HepG2 (cell line): Measurements from ENCODE around the gene MIGA2. TPM values are rescaled to one million over a fixed set of nuclear protein-coding genes. Genes with fewer than 3 reads are reported as not detected.

ENCODE experiments used
- ATRX ChIP-seq: sonication (generic); formaldehyde crosslinking; IDR thresholded peaks from 2 replicates; pipeline ENCODE4 v1.4.0; 2020; ENCODE audit warnings: missing genetic modification reagents, borderline replicate concordance
- DR1 ChIP-seq: sonication (generic); formaldehyde crosslinking; IDR thresholded peaks from 2 replicates; pipeline ENCODE4 v1.8.0; 2021; ENCODE audit warnings: mild to moderate bottlenecking, missing genetic modification reagents, inconsistent platforms
- HMG20B ChIP-seq: conservative IDR thresholded peaks from 2 replicates; pipeline ENCODE4 v1.6.1; 2016; ENCODE audit warnings: missing genetic modification reagents, missing compliant biosample characterization
- HNF1A ChIP-seq, 2 experiments: sonication (generic) in 1 of 2; formaldehyde crosslinking in 1 of 2; IDR thresholded peaks; 2 replicates each; pipeline versions ENCODE4 v1.4.0 to v1.6.1; 2016 to 2020; ENCODE audit warnings: borderline replicate concordance in 1 of 2, low read depth in 1 of 2, mild to moderate bottlenecking in 1 of 2, missing genetic modification reagents in 1 of 2
- IKZF4 ChIP-seq: sonication (generic); formaldehyde crosslinking; IDR thresholded peaks from 2 replicates; pipeline ENCODE4 v1.5.1; 2020; ENCODE audit warnings: borderline replicate concordance, mild to moderate bottlenecking, low read depth, missing genetic modification reagents; ENCODE audit errors: not compliant biosample characterization
- MLX ChIP-seq: IDR thresholded peaks from 2 replicates; pipeline ENCODE4 v1.6.1; 2016
- PHF5A ChIP-seq: IDR thresholded peaks from one replicate; pipeline ENCODE4 v1.6.1; 2018; ENCODE audit warnings: low read depth, missing genetic modification reagents; ENCODE audit not compliant: unreplicated experiment
- PRDM15 ChIP-seq: sonication (generic); formaldehyde crosslinking; IDR thresholded peaks from 2 replicates; pipeline ENCODE4 v1.4.0; 2020; ENCODE audit warnings: missing genetic modification reagents
- RBM39 ChIP-seq: fragments of 200-400 bp; formaldehyde crosslinking; IDR thresholded peaks from one replicate; pipeline ENCODE4 v1.6.1; 2018; ENCODE audit warnings: antibody characterized with exemption, mild to moderate bottlenecking, low read depth, low read length; ENCODE audit not compliant: poor library complexity, severe bottlenecking
- RCOR2 ChIP-seq: IDR thresholded peaks from 2 replicates; pipeline ENCODE4 v1.6.1; 2016; ENCODE audit warnings: missing biosample characterization, missing genetic modification reagents
- SOX5 ChIP-seq: IDR thresholded peaks from 2 replicates; pipeline ENCODE4 v1.6.1; 2016; ENCODE audit warnings: borderline replicate concordance
- TEF ChIP-seq: sonication (generic); formaldehyde crosslinking; IDR thresholded peaks from 2 replicates; pipeline ENCODE4 v1.5.0; 2020; ENCODE audit warnings: missing genetic modification reagents
- ZBTB10 ChIP-seq: sonication (generic); formaldehyde crosslinking; IDR thresholded peaks from 2 replicates; pipeline ENCODE4 v1.4.0; 2020; ENCODE audit warnings: missing genetic modification reagents, borderline replicate concordance
- ZNF546 ChIP-seq: sonication (generic); formaldehyde crosslinking; conservative IDR thresholded peaks from 2 replicates; pipeline ENCODE4 v1.8.1; 2023; ENCODE audit warnings: mild to moderate bottlenecking, missing genetic modification reagents
- ZNF556 ChIP-seq: sonication (generic); formaldehyde crosslinking; IDR thresholded peaks from 2 replicates; pipeline ENCODE4 v1.4.0; 2020; ENCODE audit warnings: mild to moderate bottlenecking, missing genetic modification reagents, borderline replicate concordance
- ZNF577 ChIP-seq: sonication (generic); formaldehyde crosslinking; IDR thresholded peaks from 2 replicates; pipeline ENCODE4 v1.4.0; 2020; ENCODE audit warnings: mild to moderate bottlenecking, low read depth, missing genetic modification reagents, borderline replicate concordance
- ZNF775 ChIP-seq: sonication (generic); formaldehyde crosslinking; IDR thresholded peaks from 2 replicates; pipeline ENCODE4 v1.4.0; 2020; ENCODE audit warnings: missing genetic modification reagents, mild to moderate bottlenecking, moderate library complexity, borderline replicate concordance
- polyA plus RNA-seq, 8 experiments: library from polyadenylated mRNA; depleted of rRNA in 3 of 8; stranded (reverse) in 7 of 8; unstranded in 1 of 8; fragments of >200 nt; fragmentation: Illumina TruSeq in 4 of 8; extraction: Trizol in 4 of 8; gene quantifications; 2 replicates each; pipeline versions ENCODE4 v1.2.1 to v1.2.3, GENCODE V29; 2011 to 2016; ENCODE audit warnings: low read depth in 4 of 8, missing spikeins in 1 of 8, mixed read lengths in 1 of 8; ENCODE audit not compliant: insufficient read depth in 1 of 8
- total RNA-seq, 5 experiments: library from RNA; depleted of rRNA; stranded (reverse); fragments of >200 nt; fragmentation: Illumina TruSeq; extraction: Trizol; gene quantifications; 2 replicates each; pipeline ENCODE4 v1.2.3, GENCODE V29; 2016; ENCODE audit warnings: low read depth in 1 of 5

MIGA2 gene
- total and polyA plus RNA-seq, 2 of the 13 experiments (the other 11 are each of a cell fraction or from before 2014, with no cell fraction given): 10.8 to 17.1 TPM

GRCh38 chr9:129027224-129027684 lies 9.2 kb upstream of the MIGA2 start (continued):
- TF ChIP-seq PHF5A (no peak), RCOR2 (CRISPR knock-in tag) (0 out of 2 replicates have a peak, but pooled peaks have one; percentile 62), SOX5 (CRISPR knock-in tag) (no peak), HMG20B (CRISPR knock-in tag) (no peak), PRDM15 (CRISPR knock-in tag) (no peak), ZNF546 (CRISPR knock-in tag) (0 out of 2 replicates have a peak, but pooled peaks have one; percentile 13), RBM39 (no peak), ZNF556 (CRISPR knock-in tag) (0 out of 2 replicates have a peak, but pooled peaks have one; percentile 6), TEF (no peak), ZNF775 (CRISPR knock-in tag) (no peak), DR1 (CRISPR knock-in tag) (no peak), ZBTB10 (no peak), IKZF4 (CRISPR knock-in tag) (no peak), HNF1A (IDR thresholded peaks at IDR 0.05; ENCODE audit: low read depth) (no peak), HNF1A (CRISPR knock-in tag; IDR thresholded peaks at IDR 0.05; ENCODE audit: borderline replicate concordance) (no peak), MLX (CRISPR knock-in tag) (no peak), ATRX (CRISPR knock-in tag) (no peak), ZNF577 (no peak)
